HG03039 (cell line): ENCODE results near the gene NUP54.

Experiments used
- ATAC-seq: cut with Tn5 transposase; IDR thresholded peaks from one replicate; pipeline ENCODE4 v1.9.1; 2021; ENCODE audit warnings: mild to moderate bottlenecking, moderate library complexity; ENCODE audit not compliant: unreplicated experiment

Gene NUP54

GRCh38 chr4:76074468-76074867 is 73.7 kb downstream of the NUP54 start, which contains the start of gene ART3:
Gene ART3, plus strand, starts transcription at chr4:76074709. Its CDS starts 1,181 bp downstream, at chr4:76075890.
- no peak for ATAC-seq

DNA sequence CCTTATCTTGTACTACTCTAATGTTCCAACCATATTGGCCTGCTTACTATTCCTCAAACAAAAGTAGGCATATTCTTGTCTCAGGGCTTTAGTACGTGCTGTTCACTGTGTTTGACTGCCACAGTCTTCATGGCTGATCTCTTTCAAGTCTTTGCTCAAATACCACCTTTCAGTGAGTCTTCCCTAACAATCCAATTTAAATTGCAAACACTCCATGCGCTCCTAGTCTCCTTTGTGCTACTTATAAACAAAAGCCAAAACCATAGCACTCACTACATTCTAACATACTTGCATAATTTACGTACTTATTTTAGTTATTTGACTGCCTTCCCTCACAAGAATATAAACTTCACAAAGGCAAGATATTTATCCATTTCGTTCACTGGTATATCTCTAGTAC is 75.4 kb downstream of the NUP54 start:
- no peak for ATAC-seq

GRCh38 chr4:76067652-76068286 is 80.4 kb downstream of the NUP54 start:
- ATAC-seq = peak; percentile 67

GRCh38 chr4:76066546-76066945 is 81.7 kb downstream of the NUP54 start:
- ATAC-seq = no peak
